ENCODE measurements around the gene OTOP3. TPM values are rescaled to one million over a fixed set of nuclear protein-coding genes. Genes with fewer than 3 reads are reported as not detected.

Gene OTOP3
- total and polyA plus RNA-seq, 2 experiments from 2014 or later: not detected

GRCh38 chr17:74981318-74981978, 45.8 kb downstream of the OTOP3 start:
- peaks cover 9% of the 10 kb centered on the region for H3K27me3 ChIP-seq (ENCODE audit: insufficient read depth)
- H4K20me1 ChIP-seq (replicated peaks; ENCODE audit: insufficient read depth): no peaks in the 10 kb centered on the region
- peaks cover 7% of the 10 kb centered on the region for H3K27me3 Mint-ChIP-seq (ENCODE audit: insufficient read depth, low read depth, poor library complexity)
- TF ChIP-seq JUNB (IDR thresholded peaks at IDR 0.05; ENCODE audit: unreplicated experiment): no peak
- TF ChIP-seq REST (IDR thresholded peaks at IDR 0.05; ENCODE audit: unreplicated experiment): no peak
- no peak for TF ChIP-seq ZNF331 (CRISPR knock-in tag; IDR thresholded peaks at IDR 0.05; ENCODE audit: low read depth)
- no peak for TF ChIP-seq NANOG (IDR thresholded peaks at IDR 0.05; ENCODE audit: borderline replicate concordance)
- no peak for TF ChIP-seq POLR2AphosphoS5 (IDR thresholded peaks at IDR 0.05; ENCODE audit: low read depth)
- TF ChIP-seq EZH2 (IDR thresholded peaks at IDR 0.05; ENCODE audit: low read depth, unreplicated experiment): no peak
- TF ChIP-seq CTCF (conservative IDR thresholded peaks at IDR 0.05; ENCODE audit: low read depth in 2 of 2): no peak
- TF ChIP-seq EZH2phosphoT487 (IDR thresholded peaks at IDR 0.05; ENCODE audit: unreplicated experiment): no peak
- no peak for TF ChIP-seq STAT1 (IDR thresholded peaks at IDR 0.05; ENCODE audit: unreplicated experiment)
- H3K27ac Mint-ChIP-seq: no peak overlapping the region; the same call in 1 of the 2 replicates
- peak; percentile 8 for ATAC-seq
- peaks cover 13% of the 10 kb centered on the region for H3K4me1 ChIP-seq (ENCODE audit: insufficient read depth)
- H3K36me3 ChIP-seq (ENCODE audit: insufficient read depth): no peaks in the 10 kb centered on the region
- H3F3A ChIP-seq (replicated peaks; ENCODE audit: low read depth): peaks cover 10% of the 10 kb centered on the region; the same call in 1 of the 2 replicates
- no peaks in the 10 kb centered on the region for H3K79me2 ChIP-seq (replicated peaks; ENCODE audit: insufficient read depth)
- H3K4me1 Mint-ChIP-seq: peaks cover 7% of the 10 kb centered on the region; the same call in 2 of the 3 replicates
- peak overlapping the region; percentile 93 for H3K4me3 ChIP-seq
- H3K4me2 ChIP-seq: peak overlapping the region; percentile 93
- no peaks in the 10 kb centered on the region for H3K9me3 Mint-ChIP-seq
- H3K4me3 Mint-ChIP-seq: peak overlapping the region; percentile 78
- peak overlapping the region; percentile 72 for H3K27ac ChIP-seq (ENCODE audit: low read depth)
- no peak for DNase-seq (ENCODE audit: low spot score)
- no peaks in the 10 kb centered on the region for H3K9me2 ChIP-seq (ENCODE audit: insufficient read depth)
- peak overlapping the region; percentile 75; the same call in 1 of the 2 replicates for H2AFZ ChIP-seq
- no peaks in the 10 kb centered on the region for H3K36me3 Mint-ChIP-seq (ENCODE audit: low read depth)

Measured in GM23338 (cell line).